Astrocyte of the cerebellum (primary cell): ENCODE measurements around the gene CACUL1.
"Not testable (repeated sequence)": the region's sequence is repeated elsewhere in the genome, so short reads cannot be mapped to it uniquely, and the experiment has no call there.

Source experiments
- DNase-seq: peaks from one replicate; pipeline ENCODE4 v3.0.0-alpha.2; 2011; ENCODE audit warnings: low read depth
- H3K4me3 ChIP-seq: 2 replicates; pipeline ENCODE4 v1.5.1; 2011; ENCODE audit warnings: mild to moderate bottlenecking, low read depth, low read length, moderate library complexity
- in situ Hi-C: cut with HindIII; loops from 2 replicates; pipeline ENCODE4 v1.10.0; 2017; ENCODE audit warnings: low sequenced_read_pairs
- TF ChIP-seq, protein P1 (sequence below): IDR thresholded peaks from 2 replicates; pipeline ENCODE4 v1.5.1; 2012; ENCODE audit warnings: low read length, low read depth, moderate library complexity, mild to moderate bottlenecking; ENCODE audit errors: missing control alignments

The CACUL1 gene

DNA sequence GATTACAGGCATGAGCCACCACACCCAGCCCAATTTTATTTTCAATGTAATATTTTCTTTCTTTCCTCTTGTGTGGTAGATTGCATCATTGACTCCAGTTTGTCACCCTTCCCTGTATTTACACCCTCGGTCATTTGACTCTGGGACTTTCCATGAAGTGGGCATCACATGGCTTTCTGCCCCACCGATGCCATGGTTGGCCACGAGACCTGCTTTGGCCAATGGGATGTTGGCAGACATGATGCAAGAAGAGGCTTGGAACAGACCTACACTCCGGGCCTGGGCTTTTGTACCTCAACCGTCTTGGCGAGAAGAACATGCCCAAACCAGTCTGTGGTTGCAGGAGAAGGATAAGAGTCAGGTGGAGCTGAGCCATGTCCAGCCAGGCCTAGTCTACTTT is 38.8 kb upstream of the CACUL1 start:
- in situ Hi-C loops, result no loop called here
- DNase-seq, result no peak
- TF ChIP-seq, protein P1, sequence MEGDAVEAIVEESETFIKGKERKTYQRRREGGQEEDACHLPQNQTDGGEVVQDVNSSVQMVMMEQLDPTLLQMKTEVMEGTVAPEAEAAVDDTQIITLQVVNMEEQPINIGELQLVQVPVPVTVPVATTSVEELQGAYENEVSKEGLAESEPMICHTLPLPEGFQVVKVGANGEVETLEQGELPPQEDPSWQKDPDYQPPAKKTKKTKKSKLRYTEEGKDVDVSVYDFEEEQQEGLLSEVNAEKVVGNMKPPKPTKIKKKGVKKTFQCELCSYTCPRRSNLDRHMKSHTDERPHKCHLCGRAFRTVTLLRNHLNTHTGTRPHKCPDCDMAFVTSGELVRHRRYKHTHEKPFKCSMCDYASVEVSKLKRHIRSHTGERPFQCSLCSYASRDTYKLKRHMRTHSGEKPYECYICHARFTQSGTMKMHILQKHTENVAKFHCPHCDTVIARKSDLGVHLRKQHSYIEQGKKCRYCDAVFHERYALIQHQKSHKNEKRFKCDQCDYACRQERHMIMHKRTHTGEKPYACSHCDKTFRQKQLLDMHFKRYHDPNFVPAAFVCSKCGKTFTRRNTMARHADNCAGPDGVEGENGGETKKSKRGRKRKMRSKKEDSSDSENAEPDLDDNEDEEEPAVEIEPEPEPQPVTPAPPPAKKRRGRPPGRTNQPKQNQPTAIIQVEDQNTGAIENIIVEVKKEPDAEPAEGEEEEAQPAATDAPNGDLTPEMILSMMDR, result no peak
- no peak overlapping the region for H3K4me3 ChIP-seq

DNA sequence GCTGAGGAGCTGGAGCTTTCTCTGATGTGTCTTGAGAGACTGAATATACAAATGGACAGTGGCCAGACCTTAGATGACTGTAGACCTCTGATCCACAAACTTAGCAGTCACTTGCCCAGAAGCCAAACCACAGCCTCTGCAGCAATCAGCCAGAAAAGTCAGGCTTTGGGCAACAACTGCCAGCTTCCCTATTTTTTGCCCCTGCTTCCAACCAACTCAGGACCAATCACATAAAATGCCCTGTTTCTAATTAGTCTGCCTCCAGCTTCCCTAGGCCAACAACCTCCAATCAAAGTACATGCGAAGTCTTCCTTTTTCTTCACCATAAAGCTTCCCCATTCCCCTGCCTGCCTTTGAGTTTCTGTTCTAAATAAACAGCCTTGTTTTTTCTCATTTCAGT is 37.8 kb upstream of the CACUL1 start:
- TF ChIP-seq, protein P1, result no peak
- DNase-seq, result peak; percentile 24
- no peak overlapping the region for H3K4me3 ChIP-seq
- in situ Hi-C loops, result no loop called here

DNA sequence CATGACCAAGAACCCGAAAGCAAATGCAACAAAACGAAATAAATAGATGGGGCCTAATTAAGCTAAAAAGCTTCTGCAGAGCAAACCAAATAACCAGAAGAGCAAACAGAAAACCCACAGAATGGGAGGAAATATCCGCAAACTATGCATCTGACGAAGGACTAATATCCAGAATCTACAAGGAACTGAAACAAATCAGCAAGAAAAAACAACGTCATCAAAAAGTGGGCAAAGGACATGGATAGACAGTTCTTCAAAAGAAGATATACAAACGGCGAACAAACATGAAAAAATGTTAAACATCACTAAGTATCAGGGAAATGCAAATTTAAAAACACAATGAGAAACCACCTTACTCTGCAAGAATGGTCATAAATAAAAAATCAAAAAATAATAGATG is 35.3 kb upstream of the CACUL1 start:
- in situ Hi-C loops, result no loop called here
- no peak overlapping the region for H3K4me3 ChIP-seq
- TF ChIP-seq, protein P1, result no peak
- DNase-seq, result no peak

DNA sequence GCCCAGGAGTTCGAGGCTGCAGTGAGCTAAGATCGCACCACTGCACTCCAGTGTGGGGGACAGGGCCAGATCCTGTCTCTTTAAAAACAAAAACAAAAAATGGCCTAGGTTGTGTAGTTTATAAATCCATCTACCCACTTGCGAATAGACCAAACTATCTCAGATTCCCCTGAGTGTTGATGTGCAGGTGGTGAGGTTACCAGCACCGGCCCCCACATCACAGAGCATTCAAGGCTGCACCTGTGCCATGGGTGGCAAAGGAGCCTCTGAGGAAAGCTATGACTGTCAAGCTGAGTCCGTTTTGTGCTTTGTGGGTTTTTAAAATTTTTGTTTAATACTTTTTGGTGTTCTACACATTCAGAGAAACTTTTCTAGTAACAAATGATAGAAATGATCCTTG is 30.8 kb upstream of the CACUL1 start:
- no peak for DNase-seq
- H3K4me3 ChIP-seq, result no peak overlapping the region
- in situ Hi-C loops, result no loop called here
- TF ChIP-seq, protein P1, result no peak

DNA sequence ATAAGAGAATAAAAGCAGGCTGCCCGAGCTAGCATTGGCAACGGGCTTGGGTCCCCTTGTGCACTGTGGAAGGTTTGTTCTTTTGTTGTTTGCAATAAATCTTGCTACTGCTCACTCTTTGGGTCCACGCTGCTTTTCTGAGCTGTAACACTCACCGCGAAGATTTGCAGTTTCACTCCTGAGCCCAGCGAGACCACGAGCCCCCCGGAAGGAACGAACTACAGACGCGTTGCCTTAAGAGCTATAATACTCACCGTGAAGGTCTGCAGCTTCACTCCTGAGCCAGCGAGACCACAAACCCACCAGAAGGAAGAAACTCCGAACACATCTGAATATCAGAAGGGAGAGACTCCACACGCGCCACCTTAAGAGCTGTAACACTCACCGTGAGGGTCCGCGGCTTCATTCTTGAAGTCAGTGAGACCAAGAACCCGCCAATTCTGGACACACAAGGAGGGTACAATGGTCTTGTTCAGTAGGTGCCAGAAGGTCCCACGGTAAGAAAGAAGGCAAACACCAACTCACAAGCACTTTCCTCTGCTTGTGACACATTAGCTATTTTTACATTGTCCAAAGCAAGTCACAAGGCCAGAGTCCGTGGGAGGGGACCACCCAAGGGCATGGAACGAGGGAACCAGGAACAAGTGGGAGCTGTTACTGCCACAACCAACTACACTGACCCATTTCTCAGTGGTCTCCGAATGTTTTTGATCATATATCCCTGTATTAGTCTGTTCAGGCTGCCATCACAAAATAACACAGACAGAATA is 29.2 kb upstream of the CACUL1 start:
- in situ Hi-C loops, result no loop called here
- TF ChIP-seq, protein P1, result no peak
- H3K4me3 ChIP-seq, result no peak overlapping the region
- no peak for DNase-seq

DNA sequence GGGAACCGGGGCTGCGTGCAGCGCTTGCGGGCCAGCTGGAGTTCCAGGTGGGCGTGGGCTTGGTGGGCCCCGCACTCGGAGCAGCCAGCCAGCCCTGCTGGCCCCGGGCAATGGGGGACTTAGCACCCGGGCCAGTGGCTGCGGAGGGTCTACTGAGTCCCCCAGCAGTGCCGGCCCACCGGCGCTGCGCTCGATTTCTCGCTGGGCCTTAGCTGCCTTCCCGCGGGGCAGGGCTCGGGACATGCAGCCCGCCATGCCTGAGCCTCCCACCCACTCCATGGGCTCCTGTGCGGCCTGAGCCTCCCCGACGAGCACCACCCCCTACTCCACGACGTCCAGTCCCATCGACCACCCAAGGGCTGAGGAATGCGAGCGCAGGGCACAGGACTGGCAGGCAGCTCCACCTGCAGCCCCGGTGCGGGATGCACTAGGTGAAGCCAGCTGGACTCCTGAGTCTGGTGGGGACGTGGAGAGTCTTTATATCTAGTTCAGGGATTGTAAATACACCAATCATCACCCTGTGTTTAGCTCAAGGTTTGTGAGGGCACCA is 28.2 kb upstream of the CACUL1 start:
- DNase-seq, in situ Hi-C loops: not testable (repeated sequence)

DNA sequence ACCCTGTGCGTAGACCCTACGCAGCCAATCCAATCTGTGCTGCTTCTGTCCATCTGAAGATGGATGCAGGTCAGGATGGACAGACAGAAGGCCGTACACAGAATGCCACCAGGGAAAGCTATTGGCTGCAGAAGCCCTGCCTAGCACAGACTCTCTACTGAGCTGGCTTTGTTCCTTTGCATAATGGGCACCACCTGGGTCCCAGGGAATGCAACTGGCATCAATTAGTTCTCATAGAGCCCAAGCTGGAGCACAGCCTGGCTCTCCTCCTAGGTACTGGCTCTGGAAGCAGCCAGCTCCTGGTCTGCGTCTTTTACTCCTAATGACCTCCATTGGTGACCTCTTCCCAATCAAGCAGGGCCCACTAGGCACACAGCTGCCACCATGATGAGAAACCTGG is 26.8 kb upstream of the CACUL1 start:
- TF ChIP-seq, protein P1, result no peak
- in situ Hi-C loops, result no loop called here
- no peak for DNase-seq
- no peak overlapping the region for H3K4me3 ChIP-seq

More for the DNA sequence above, 28.2 kb upstream of the CACUL1 start:
- H3K4me3 ChIP-seq, result not testable (repeated sequence)
